ENCODE data around the gene LSAMP.

DNA sequence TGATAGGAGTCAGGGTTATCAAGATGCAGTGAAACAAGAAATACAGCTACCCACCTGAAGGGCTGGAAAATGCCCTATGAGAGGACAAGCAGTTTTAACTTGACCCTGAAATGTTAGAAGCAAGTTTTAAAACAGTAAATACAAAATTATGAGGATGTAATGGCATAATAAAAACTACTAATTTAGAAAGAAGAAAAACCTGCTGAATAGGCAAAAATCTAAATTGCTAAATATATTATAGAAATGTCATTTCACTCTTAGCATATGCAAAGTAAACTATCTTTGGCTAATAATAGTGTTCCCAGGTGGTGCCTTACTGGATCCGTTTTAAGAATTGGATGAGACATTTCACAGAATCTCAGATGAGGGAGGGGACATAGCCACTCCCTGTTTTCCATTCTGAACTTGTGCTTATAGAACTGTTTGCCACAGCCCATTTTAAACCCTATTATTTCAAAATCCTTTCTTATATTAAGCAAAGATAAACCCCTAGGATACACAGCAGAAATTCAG, 294.6 kb downstream of the LSAMP start:
- TF ChIP-seq POLR2A (IDR thresholded peaks at IDR 0.05), result no peak
- TF ChIP-seq, protein P1, sequence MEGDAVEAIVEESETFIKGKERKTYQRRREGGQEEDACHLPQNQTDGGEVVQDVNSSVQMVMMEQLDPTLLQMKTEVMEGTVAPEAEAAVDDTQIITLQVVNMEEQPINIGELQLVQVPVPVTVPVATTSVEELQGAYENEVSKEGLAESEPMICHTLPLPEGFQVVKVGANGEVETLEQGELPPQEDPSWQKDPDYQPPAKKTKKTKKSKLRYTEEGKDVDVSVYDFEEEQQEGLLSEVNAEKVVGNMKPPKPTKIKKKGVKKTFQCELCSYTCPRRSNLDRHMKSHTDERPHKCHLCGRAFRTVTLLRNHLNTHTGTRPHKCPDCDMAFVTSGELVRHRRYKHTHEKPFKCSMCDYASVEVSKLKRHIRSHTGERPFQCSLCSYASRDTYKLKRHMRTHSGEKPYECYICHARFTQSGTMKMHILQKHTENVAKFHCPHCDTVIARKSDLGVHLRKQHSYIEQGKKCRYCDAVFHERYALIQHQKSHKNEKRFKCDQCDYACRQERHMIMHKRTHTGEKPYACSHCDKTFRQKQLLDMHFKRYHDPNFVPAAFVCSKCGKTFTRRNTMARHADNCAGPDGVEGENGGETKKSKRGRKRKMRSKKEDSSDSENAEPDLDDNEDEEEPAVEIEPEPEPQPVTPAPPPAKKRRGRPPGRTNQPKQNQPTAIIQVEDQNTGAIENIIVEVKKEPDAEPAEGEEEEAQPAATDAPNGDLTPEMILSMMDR (IDR thresholded peaks at IDR 0.05), result no peak
